BJ (cell line): Measurements from ENCODE around the gene ARL6IP4. TPM values are rescaled to one million over a fixed set of nuclear protein-coding genes. Genes with fewer than 3 reads are reported as not detected.

ENCODE experiments used
- CTCF ChIA-PET: fragments of 350-600 bp; formaldehyde crosslinking; extraction: SDS; loops from one replicate; lab custom pipeline; 2021; ENCODE audit warnings: antibody characterized with exemption, inconsistent platforms; lab: Yijun Ruan, JAX
- POLR2A ChIA-PET: fragments of 300-600 bp; sonication (Branson Sonifier 250); formaldehyde crosslinking; extraction: SDS; loops from one replicate; lab custom pipeline; 2021; ENCODE audit warnings: antibody characterized with exemption; lab: Charles Lee
- DNase-seq: peaks from one replicate; pipeline ENCODE4 v3.0.0-alpha.2; 2011; ENCODE audit warnings: low read depth
- H3K27me3 ChIP-seq: 2 replicates; pipeline ENCODE4 v1.6.0; 2011; ENCODE audit warnings: low read length; ENCODE audit not compliant: control insufficient read depth, insufficient read depth
- H3K36me3 ChIP-seq: 2 replicates; pipeline ENCODE4 v1.5.1; 2011; ENCODE audit warnings: low read length; ENCODE audit not compliant: control insufficient read depth, insufficient read depth
- H3K4me3 ChIP-seq: 2 replicates; pipeline ENCODE4 v1.5.1; 2011; ENCODE audit warnings: low read depth, mild to moderate bottlenecking, control low read depth, low read length
- polyA plus RNA-seq: library from polyadenylated mRNA; depleted of rRNA; stranded (reverse); fragments of >200 nt; gene quantifications from 2 replicates; pipeline ENCODE4 v1.2.3, GENCODE V29; 2011; rRNA removed
- small RNA-seq: library from RNA; depleted of rRNA; stranded (forward); fragments of <200 nt; gene quantifications from one replicate; pipeline ENCODE3, GENCODE V24; 2012; ENCODE audit warnings: low replicate concordance, low read depth; ENCODE audit not compliant: insufficient read length
- TF ChIP-seq, protein P1 (sequence below): IDR thresholded peaks from 2 replicates; pipeline ENCODE4 v1.5.1; 2011; ENCODE audit warnings: low read depth, mild to moderate bottlenecking, control low read depth, inconsistent platforms, low read length, moderate library complexity; ENCODE audit not compliant: insufficient read depth

The ARL6IP4 gene
- polyA plus RNA-seq, 1 experiment = 190 TPM

GRCh38 chr12:123029550-123029949, 49.1 kb downstream of the ARL6IP4 start:
- no peak for DNase-seq
- Histone ChIP-seq H3K27me3 (no peaks in the 10 kb centered on the region), H3K4me3 (no peak overlapping the region), H3K36me3 (no peaks in the 10 kb centered on the region)
- POLR2A ChIA-PET = no interaction called here
- CTCF ChIA-PET = interaction anchor here (0.7 kb wide), 1 partner anchor 213 kb away, joined by 3 read pairs; no protein-coding TSS in a partner anchor
- TF ChIP-seq, protein P1, sequence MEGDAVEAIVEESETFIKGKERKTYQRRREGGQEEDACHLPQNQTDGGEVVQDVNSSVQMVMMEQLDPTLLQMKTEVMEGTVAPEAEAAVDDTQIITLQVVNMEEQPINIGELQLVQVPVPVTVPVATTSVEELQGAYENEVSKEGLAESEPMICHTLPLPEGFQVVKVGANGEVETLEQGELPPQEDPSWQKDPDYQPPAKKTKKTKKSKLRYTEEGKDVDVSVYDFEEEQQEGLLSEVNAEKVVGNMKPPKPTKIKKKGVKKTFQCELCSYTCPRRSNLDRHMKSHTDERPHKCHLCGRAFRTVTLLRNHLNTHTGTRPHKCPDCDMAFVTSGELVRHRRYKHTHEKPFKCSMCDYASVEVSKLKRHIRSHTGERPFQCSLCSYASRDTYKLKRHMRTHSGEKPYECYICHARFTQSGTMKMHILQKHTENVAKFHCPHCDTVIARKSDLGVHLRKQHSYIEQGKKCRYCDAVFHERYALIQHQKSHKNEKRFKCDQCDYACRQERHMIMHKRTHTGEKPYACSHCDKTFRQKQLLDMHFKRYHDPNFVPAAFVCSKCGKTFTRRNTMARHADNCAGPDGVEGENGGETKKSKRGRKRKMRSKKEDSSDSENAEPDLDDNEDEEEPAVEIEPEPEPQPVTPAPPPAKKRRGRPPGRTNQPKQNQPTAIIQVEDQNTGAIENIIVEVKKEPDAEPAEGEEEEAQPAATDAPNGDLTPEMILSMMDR = no peak

DNA sequence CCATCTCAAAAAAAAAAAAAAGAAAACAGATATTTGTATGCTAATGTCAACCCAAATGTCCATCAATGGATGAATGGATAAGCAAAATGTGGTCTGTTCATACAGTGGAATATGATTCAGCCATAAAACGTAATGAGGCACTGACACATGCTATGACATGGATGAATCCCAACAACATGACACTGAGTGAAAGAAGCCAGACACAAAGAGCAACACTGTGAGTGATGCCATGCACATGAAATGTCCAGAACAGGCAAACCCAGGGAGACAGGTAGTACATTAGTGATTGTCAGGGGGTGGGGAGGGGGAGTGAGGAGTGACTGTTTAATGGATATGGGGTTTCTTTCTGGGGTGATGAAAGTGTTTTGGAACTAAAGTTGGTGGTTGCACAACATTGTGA, 50.2 kb downstream of the ARL6IP4 start:
- H3K4me3 ChIP-seq = no peak overlapping the region
- TF ChIP-seq, protein P1 = no peak
- ChIA-PET CTCF (interaction anchor here (1.4 kb wide), 1 partner anchor 12 kb away, joined by 4 read pairs; no protein-coding TSS in a partner anchor), POLR2A (no interaction called here)
- no peak for DNase-seq
- H3K36me3 ChIP-seq = no peaks in the 10 kb centered on the region
- no peaks in the 10 kb centered on the region for H3K27me3 ChIP-seq

DNA sequence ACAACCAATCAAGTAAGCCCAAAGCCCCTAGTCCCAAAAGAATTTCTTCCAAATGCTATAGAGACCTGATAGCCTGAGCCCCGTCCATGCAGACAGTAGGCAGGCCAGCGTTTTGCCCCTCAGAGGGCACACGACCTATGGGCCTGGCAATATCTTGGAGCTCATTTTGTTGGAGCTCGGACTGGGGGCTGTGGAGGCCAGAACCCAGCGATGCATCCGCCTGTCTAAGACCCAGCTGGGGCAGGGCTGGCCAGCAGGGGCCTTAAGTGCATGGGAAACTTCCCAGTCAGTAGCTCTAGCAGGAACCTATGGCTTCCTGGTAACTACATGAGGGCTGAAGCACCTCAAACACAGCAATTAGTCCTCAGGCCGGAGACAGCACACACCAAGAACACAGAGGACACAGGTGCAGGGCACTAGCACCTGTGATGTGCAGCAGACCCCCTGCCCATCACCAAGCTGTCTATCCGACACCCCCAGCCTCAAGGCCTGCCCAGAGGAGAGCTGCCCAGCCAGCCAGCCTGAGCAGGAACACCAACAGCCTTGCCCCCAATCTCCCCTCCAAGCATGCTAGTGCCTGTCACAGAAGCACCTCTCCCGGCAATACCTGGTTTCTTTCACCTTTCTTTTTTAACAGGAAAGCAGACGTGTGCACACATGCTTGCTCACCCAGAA, 50.8 kb downstream of the ARL6IP4 start:
- ChIA-PET CTCF (interaction anchor here (1.3 to 1.4 kb wide), 2 partner anchors 12 kb away, joined by 3 to 4 read pairs; no protein-coding TSS in a partner anchor), POLR2A (no interaction called here)
- no peaks in the 10 kb centered on the region for H3K27me3 ChIP-seq
- H3K36me3 ChIP-seq = no peaks in the 10 kb centered on the region
- TF ChIP-seq, protein P1 = no peak
- H3K4me3 ChIP-seq = no peak overlapping the region
- no peak for DNase-seq

Small RNAs within 50 kb of the gene (small RNA-seq; reads per million reads assigned to genes)
- gene ARL6IP4 (not detected), gene MIR4304 (not detected)

Other genes starting within 250 kb of the ARL6IP4 start
- not detected in 2 replicates for gene HCAR1, start 249.8 kb upstream of the ARL6IP4 start, polyA plus RNA-seq
- gene DENR, start 227.9 kb upstream of the ARL6IP4 start, polyA plus RNA-seq = 16.1 and 33.3 TPM in 2 replicates
- gene CCDC62, start 206.1 kb upstream of the ARL6IP4 start, polyA plus RNA-seq = 0.09 and 0.15 TPM in 2 replicates
- 5.7 and 12.8 TPM in 2 replicates for gene HIP1R, start 145.2 kb upstream of the ARL6IP4 start, polyA plus RNA-seq
- 17.0 and 18.1 TPM in 2 replicates for gene VPS37B, start 84.6 kb upstream of the ARL6IP4 start, polyA plus RNA-seq
- gene ABCB9, start 14.2 kb upstream of the ARL6IP4 start, polyA plus RNA-seq = 3.9 and 6.1 TPM in 2 replicates
- 7.4 and 10.8 TPM in 2 replicates for gene OGFOD2, start 5.4 kb upstream of the ARL6IP4 start, polyA plus RNA-seq
- 0.83 and 1.3 TPM in 2 replicates for gene PITPNM2, start 170.4 kb downstream of the ARL6IP4 start, polyA plus RNA-seq